Activated B cell treated with CpG ODN at 0.5 μM for 24 hours (primary cell): Measurements from ENCODE around the gene SREBF2. TPM values are rescaled to one million over a fixed set of nuclear protein-coding genes. Genes with fewer than 3 reads are reported as not detected.
A peak's percentile ranks its signal among the peaks of the same experiment; 100 is the strongest.

Experiments
- ATAC-seq: fragments of 200-7000 bp; cut with Tn5 transposase; one replicate; pipeline ENCODE4 v1.10.0; 2021; ENCODE audit warnings: low read depth, mild to moderate bottlenecking, moderate library complexity
- CTCF ChIA-PET: fragments of 350-600 bp; sonication (Branson Sonifier 250); formaldehyde crosslinking; loops from one replicate; lab custom pipeline; 2021; ENCODE audit warnings: antibody characterized with exemption; lab: Charles Lee
- POLR2A ChIA-PET: fragments of 350-600 bp; sonication (Branson Sonifier 250); formaldehyde crosslinking; loops from one replicate; lab custom pipeline; 2021; ENCODE audit warnings: antibody characterized with exemption; lab: Charles Lee
- DNase-seq: peaks from one replicate; pipeline ENCODE4 v3.0.0; 2022
- H3K27ac Mint-ChIP-seq: one replicate; pipeline ENCODE4 v1.8.0; 2020; ENCODE audit warnings: mixed read lengths
- H3K27me3 Mint-ChIP-seq: one replicate; pipeline ENCODE4 v1.8.0; 2021; ENCODE audit warnings: mixed read lengths
- H3K36me3 Mint-ChIP-seq: one replicate; pipeline ENCODE4 v1.8.0; 2021; ENCODE audit warnings: low read depth, mixed read lengths
- H3K4me1 Mint-ChIP-seq: one replicate; pipeline ENCODE4 v1.8.0; 2021; ENCODE audit warnings: mixed read lengths
- H3K4me3 Mint-ChIP-seq: one replicate; pipeline ENCODE4 v1.8.0; 2020; ENCODE audit warnings: mild to moderate bottlenecking, mixed read lengths
- H3K9me3 Mint-ChIP-seq: one replicate; pipeline ENCODE4 v1.8.0; 2020; ENCODE audit warnings: mixed read lengths
- intact Hi-C: fragments of 100-400 bp; cut with micrococcal nuclease; formaldehyde crosslinking; loops from one replicate; pipeline ENCODE4 v1.15.1; 2024
- total RNA-seq: library from RNA; stranded (reverse); gene quantifications from 2 replicates; pipeline ENCODE4 v1.2.3, GENCODE V29; 2022
- TF ChIP-seq, protein P1 (sequence below): fragments of 200-600 bp; IDR thresholded peaks from one replicate; pipeline ENCODE4 v1.8.0; 2022; ENCODE audit warnings: antibody characterized with exemption, mild to moderate bottlenecking

SREBF2 gene
- total RNA-seq, 1 donor from 2014 or later, result 307 TPM

DNA sequence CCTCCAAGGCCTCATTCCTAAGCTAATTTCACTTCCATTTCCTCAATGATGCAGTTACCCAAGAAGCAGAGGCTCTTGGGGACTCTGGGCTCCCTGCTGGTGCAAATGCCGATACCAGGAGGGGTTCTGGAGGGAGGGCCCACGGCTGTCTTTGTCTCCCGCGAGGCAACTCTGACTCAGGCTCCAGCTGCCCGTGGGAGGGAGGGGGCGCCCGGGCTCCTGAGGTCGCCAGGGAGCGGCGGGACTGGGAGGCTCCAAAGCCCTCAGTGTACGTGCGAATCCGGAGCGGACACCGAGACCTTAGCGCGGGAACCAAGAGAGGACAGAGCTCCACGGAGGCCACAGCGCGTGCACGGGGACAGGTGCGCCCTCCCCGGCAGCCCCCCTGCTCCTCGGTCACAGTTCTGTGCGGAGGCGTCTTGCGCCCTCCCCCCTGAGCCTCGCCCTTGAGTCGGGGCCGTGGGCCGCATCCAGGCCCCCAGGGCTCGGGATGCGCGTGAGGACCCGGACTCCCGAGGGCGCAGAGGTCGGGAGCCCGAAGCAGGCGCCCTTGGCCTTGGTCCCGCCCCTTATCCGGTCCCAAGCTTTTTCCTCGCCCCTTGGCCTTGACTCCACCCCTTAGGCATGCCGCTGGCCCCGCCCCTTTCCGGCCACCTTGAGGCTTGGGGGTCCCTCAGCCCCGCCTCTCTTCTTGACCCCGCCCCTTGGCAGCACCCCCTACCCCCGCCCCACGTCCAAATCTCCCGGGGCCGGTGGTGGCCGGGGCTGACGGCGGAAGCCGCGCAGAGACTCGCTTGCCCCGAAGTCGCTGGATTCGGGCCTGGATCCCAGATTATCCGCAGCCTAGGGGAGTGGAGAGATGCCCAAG, 86.7 kb downstream of the SREBF2 start:
- H3K4me3 Mint-ChIP-seq, result peak overlapping the region; percentile 82
- DNase-seq (peak; percentile 82), ATAC-seq (peak; percentile 53)
- ChIA-PET POLR2A (interaction anchor here (0.5 to 14.7 kb wide), 23 partner anchors 10 to 735 kb away, joined by 3 to 1414 read pairs (median 5); partner anchors contain the start of genes CCDC134, CENPM, SMDT1 and SNU13), CTCF (interaction anchor here (11.8 kb wide), 1 partner anchor 18 kb away, joined by 258 read pairs; no protein-coding TSS in a partner anchor)
- no peaks in the 10 kb centered on the region for H3K27me3 Mint-ChIP-seq
- no peaks in the 10 kb centered on the region for H3K9me3 Mint-ChIP-seq
- peaks cover 88% of the 10 kb centered on the region for H3K4me1 Mint-ChIP-seq
- peaks cover 26% of the 10 kb centered on the region for H3K36me3 Mint-ChIP-seq
- TF ChIP-seq, protein P1, sequence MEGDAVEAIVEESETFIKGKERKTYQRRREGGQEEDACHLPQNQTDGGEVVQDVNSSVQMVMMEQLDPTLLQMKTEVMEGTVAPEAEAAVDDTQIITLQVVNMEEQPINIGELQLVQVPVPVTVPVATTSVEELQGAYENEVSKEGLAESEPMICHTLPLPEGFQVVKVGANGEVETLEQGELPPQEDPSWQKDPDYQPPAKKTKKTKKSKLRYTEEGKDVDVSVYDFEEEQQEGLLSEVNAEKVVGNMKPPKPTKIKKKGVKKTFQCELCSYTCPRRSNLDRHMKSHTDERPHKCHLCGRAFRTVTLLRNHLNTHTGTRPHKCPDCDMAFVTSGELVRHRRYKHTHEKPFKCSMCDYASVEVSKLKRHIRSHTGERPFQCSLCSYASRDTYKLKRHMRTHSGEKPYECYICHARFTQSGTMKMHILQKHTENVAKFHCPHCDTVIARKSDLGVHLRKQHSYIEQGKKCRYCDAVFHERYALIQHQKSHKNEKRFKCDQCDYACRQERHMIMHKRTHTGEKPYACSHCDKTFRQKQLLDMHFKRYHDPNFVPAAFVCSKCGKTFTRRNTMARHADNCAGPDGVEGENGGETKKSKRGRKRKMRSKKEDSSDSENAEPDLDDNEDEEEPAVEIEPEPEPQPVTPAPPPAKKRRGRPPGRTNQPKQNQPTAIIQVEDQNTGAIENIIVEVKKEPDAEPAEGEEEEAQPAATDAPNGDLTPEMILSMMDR, result no peak
- intact Hi-C loops, result loop anchor here (1.0 kb wide), 2 partner anchors 17 to 21 kb away; no protein-coding TSS in a partner anchor
- H3K27ac Mint-ChIP-seq, result peak overlapping the region; percentile 94

DNA sequence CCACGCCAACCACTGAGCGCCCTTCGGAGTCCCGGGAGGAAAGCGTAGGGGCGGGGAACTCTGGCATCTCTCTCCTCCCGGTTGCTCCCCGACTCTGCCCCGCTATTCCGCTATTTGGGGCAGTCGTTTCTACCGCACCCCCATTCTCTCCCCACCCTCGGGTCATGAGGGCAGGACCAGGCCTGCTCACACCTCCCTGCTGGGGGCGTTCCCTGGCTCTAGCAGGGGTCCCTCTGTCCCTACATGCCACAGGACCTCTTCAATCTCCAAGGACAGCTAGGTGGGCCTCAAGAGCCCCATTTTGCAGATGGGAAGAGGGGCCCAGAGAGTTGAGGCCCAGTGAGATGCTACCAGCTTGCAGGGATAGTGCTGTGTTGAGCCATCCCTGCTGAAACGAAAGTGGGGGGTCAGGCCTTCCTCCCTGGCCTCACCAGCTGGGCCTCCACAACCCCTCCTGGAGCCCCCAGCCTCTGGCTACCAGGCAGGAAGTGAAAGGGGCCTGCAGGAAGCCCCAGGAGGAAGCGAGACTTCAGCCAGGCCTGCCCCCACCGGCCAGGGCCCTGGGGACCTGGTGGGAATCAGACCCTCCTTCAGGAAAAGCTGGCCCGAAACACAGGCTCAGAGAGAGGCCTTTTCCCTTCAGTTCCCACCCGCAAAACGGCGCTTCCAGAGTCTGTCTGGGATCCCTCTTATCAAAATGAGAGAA, 87.5 kb downstream of the SREBF2 start:
- ChIA-PET POLR2A (interaction anchor here (0.6 to 14.7 kb wide), 15 partner anchors 10 to 734 kb away, joined by 3 to 1414 read pairs (median 11); partner anchors contain the start of genes CCDC134, CENPM and SREBF2), CTCF (interaction anchor here (11.8 kb wide), 1 partner anchor 17 kb away, joined by 258 read pairs; no protein-coding TSS in a partner anchor)
- intact Hi-C loops, result loop anchor here (1.0 kb wide), 2 partner anchors 16 to 20 kb away; no protein-coding TSS in a partner anchor
- Mint-ChIP-seq H3K27ac (peak overlapping the region; percentile 94), H3K4me1 (peaks cover 92% of the 10 kb centered on the region), H3K9me3 (no peaks in the 10 kb centered on the region), H3K27me3 (no peaks in the 10 kb centered on the region), H3K36me3 (peaks cover 34% of the 10 kb centered on the region), H3K4me3 (peak overlapping the region; percentile 82)
- TF ChIP-seq, protein P1, result no peak
- ATAC-seq, result peak; percentile 11
- DNase-seq, result no peak

DNA sequence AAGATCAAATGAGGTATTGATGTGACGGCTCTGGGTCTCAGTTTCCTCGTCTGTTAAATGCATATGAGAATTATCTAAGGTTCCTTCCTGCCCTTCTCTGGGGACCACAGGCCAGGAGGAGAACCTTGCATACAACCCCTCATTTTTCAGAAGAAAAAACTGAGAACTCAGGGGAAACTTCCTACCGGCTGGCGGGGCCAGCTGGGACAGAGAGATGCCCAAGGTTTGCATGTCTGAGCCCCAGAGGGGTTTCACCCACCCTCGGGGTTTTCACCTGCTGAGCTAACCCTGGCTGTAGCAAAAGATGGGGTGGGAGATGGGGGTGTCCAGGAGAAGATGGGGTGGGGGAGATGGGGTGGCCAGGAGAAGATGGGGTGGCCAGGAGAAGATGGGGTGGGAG, 89.4 kb downstream of the SREBF2 start:
- DNase-seq (no peak), ATAC-seq (no peak)
- Mint-ChIP-seq H3K27ac (peak overlapping the region; percentile 94), H3K36me3 (peaks cover 39% of the 10 kb centered on the region), H3K27me3 (no peaks in the 10 kb centered on the region), H3K9me3 (no peaks in the 10 kb centered on the region), H3K4me1 (peaks cover 84% of the 10 kb centered on the region), H3K4me3 (peak overlapping the region; percentile 82)
- POLR2A ChIA-PET, result interaction anchor here (0.6 to 14.7 kb wide), 14 partner anchors 10 to 959 kb away, joined by 3 to 1414 read pairs (median 5); partner anchors contain the start of genes CENPM, SHISA8 and SREBF2
- CTCF ChIA-PET, result interaction anchor here (1.4 to 11.8 kb wide), 2 partner anchors 15 to 19 kb away, joined by 3 to 258 read pairs; no protein-coding TSS in a partner anchor
- TF ChIP-seq, protein P1, result no peak
- intact Hi-C loops, result no loop called here

DNA sequence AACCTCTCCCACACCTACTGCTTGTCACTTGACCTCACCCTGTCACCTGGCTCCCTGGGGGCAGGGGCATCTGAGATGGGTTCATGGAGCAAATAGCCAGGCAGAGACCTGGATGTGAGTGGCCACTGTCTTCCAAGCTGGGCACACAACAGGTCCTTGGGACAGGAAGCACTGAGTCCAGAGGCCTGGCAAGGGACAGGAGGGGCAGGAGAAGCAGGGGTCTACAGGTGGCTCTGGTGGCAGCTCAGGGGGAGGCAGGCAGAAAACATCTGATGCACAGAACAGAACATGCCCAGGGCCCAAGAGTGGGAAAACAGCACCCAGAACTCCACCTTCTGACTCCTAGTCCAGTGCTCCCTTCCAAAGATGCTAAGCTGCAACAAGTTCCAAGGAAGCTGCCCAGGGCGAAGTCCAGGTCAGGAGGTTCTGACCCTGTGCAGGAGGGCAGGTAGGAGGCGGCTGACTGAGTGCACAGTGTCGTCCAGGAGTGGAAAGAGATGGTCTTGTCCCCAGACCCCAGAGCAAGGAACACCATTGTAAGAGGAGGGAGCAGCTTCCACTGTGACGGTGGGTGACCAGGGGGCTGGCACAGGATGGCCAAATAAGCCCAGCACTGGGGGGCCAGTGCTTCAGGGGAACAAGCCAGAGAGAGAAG, 90.2 kb downstream of the SREBF2 start:
- Mint-ChIP-seq H3K4me3 (peak overlapping the region; percentile 72), H3K4me1 (peaks cover 84% of the 10 kb centered on the region), H3K27me3 (no peaks in the 10 kb centered on the region), H3K27ac (peak overlapping the region; percentile 94), H3K9me3 (no peaks in the 10 kb centered on the region), H3K36me3 (peaks cover 39% of the 10 kb centered on the region)
- ChIA-PET POLR2A (interaction anchor here (0.8 to 14.7 kb wide), 13 partner anchors 10 to 476 kb away, joined by 3 to 1414 read pairs (median 6); partner anchors contain the start of genes CCDC134, CENPM, SHISA8 and SREBF2), CTCF (interaction anchor here (1.4 to 11.8 kb wide), 3 partner anchors 14 to 47 kb away, joined by 3 to 258 read pairs (median 3); no protein-coding TSS in a partner anchor)
- DNase-seq, result no peak
- ATAC-seq, result no peak
- TF ChIP-seq, protein P1, result no peak
- intact Hi-C loops, result no loop called here
